ENCODE results near the gene FAM83G. TPM values are rescaled to one million over a fixed set of nuclear protein-coding genes. Genes with fewer than 3 reads are reported as not detected.
"Not testable (repeated sequence)": the region's sequence is repeated elsewhere in the genome, so short reads cannot be mapped to it uniquely, and the experiment has no call there.

The FAM83G gene
- total RNA-seq, 1 donor from 2014 or later: 12.9 TPM

DNA sequence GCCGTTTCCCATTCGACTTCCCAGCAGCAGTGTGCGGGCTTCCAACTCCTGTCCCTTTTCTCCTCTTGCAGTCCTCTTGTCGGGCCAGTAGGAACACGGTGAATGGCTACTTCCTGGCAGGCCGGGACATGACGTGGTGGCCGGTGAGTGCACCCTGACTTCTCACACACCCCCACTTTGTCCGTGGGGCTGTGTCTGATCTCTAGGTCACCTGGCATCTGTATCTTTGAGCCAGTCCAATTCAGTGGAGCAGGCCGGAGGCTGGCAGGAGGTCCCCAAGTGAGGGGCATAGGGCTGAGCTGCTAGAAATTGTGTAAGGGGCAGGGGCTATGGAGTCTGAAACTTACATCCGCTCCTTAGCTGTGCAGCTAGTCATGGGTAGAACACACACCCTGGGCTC lies 46.0 kb downstream of the FAM83G start:
- peaks cover 25% of the 10 kb centered on the region for H3K4me1 ChIP-seq (ENCODE audit: insufficient read depth, low read length)
- no peaks in the 10 kb centered on the region for H4K20me1 ChIP-seq (ENCODE audit: insufficient read depth, low read length)
- no peak overlapping the region for H2AFZ ChIP-seq (ENCODE audit: low read depth, low read length)
- H3K4me3 ChIP-seq (ENCODE audit: insufficient read depth, low read depth, low read length): no peak overlapping the region
- TF ChIP-seq EZH2 (IDR thresholded peaks at IDR 0.05; ENCODE audit: insufficient read depth, low read length) (no peak), CTCF (IDR thresholded peaks at IDR 0.05; ENCODE audit: insufficient read depth, low read depth, low read length) (no peak)
- H3K27me3 Mint-ChIP-seq (ENCODE audit: low read depth, unreplicated experiment): peaks cover 12% of the 10 kb centered on the region
- no peak overlapping the region for H3K27ac ChIP-seq (ENCODE audit: low read depth, low read length)
- no peak overlapping the region for H3K4me3 Mint-ChIP-seq (ENCODE audit: unreplicated experiment)
- H3K9me3 Mint-ChIP-seq (ENCODE audit: unreplicated experiment): no peaks in the 10 kb centered on the region
- no peak overlapping the region for H3K4me2 ChIP-seq (ENCODE audit: low read length)
- peaks cover 10% of the 10 kb centered on the region for H3K4me1 Mint-ChIP-seq (ENCODE audit: low read depth, unreplicated experiment)
- H3K9ac ChIP-seq (ENCODE audit: low read length): no peak overlapping the region
- FAIRE-seq (no peak), DNase-seq (ENCODE audit: low read depth) (no peak)
- no peaks in the 10 kb centered on the region for H3K79me2 ChIP-seq (ENCODE audit: insufficient read depth, low read length)
- no peak overlapping the region for H3K27ac Mint-ChIP-seq (ENCODE audit: unreplicated experiment)
- no peaks in the 10 kb centered on the region for H3K9me3 ChIP-seq (ENCODE audit: insufficient read depth, low read depth, low read length)
- H3K27me3 ChIP-seq (ENCODE audit: insufficient read depth, low read length): no peaks in the 10 kb centered on the region
- no peaks in the 10 kb centered on the region for H3K36me3 Mint-ChIP-seq (ENCODE audit: low read depth, unreplicated experiment)
- no peaks in the 10 kb centered on the region for H3K36me3 ChIP-seq (ENCODE audit: insufficient read depth, low read length)

- TF ChIP-seq EZH2 (IDR thresholded peaks at IDR 0.05; ENCODE audit: insufficient read depth, low read length) (no peak), CTCF (IDR thresholded peaks at IDR 0.05; ENCODE audit: insufficient read depth, low read depth, low read length) (no peak)
- H3K9me3 ChIP-seq (ENCODE audit: insufficient read depth, low read depth, low read length): no peaks in the 10 kb centered on the region
- Mint-ChIP-seq H3K4me1 (ENCODE audit: low read depth, unreplicated experiment) (peaks cover 9% of the 10 kb centered on the region), H3K36me3 (ENCODE audit: low read depth, unreplicated experiment) (no peaks in the 10 kb centered on the region), H3K27me3 (ENCODE audit: low read depth, unreplicated experiment) (peaks cover 15% of the 10 kb centered on the region), H3K27ac (ENCODE audit: unreplicated experiment) (no peak overlapping the region), H3K4me3 (ENCODE audit: unreplicated experiment) (no peak overlapping the region), H3K9me3 (ENCODE audit: unreplicated experiment) (no peaks in the 10 kb centered on the region)
- no peak overlapping the region for H3K9ac ChIP-seq (ENCODE audit: low read length)
- H3K4me1 ChIP-seq (ENCODE audit: insufficient read depth, low read length): peaks cover 18% of the 10 kb centered on the region
- H4K20me1 ChIP-seq (ENCODE audit: insufficient read depth, low read length): no peaks in the 10 kb centered on the region
- H3K79me2 ChIP-seq (ENCODE audit: insufficient read depth, low read length): no peaks in the 10 kb centered on the region
- DNase-seq (ENCODE audit: low read depth) (no peak), FAIRE-seq (no peak)
- no peaks in the 10 kb centered on the region for H3K27me3 ChIP-seq (ENCODE audit: insufficient read depth, low read length)
- H3K4me2 ChIP-seq (ENCODE audit: low read length): no peak overlapping the region
- no peak overlapping the region for H3K27ac ChIP-seq (ENCODE audit: low read depth, low read length)
- H3K4me3 ChIP-seq (ENCODE audit: insufficient read depth, low read depth, low read length): no peak overlapping the region
- H3K36me3 ChIP-seq (ENCODE audit: insufficient read depth, low read length): no peaks in the 10 kb centered on the region
- no peak overlapping the region for H2AFZ ChIP-seq (ENCODE audit: low read depth, low read length)
Observed at GRCh38 chr17:18957831-18958230, 46.7 kb downstream of the FAM83G start.

DNA sequence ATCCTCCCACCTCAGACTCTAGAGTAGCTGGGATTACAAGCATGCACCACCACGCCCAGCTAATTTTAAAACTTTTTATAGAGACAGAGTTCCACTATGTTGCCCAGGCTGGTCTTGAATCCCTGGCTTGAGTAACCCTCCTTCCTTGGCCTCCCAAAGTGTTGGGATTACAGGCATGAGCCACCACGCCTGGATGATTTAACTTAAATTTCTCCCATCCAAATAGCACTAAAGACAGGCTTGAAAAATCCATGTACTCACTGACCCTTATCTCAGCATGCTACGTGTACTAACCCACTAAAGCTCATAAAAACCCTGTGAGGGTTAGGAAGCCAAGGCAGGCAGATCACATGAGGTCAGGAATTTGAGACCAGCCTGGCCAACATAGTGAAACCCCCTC lies 48.0 kb downstream of the FAM83G start:
- TF ChIP-seq EZH2 (IDR thresholded peaks at IDR 0.05; ENCODE audit: insufficient read depth, low read length) (no peak), CTCF (IDR thresholded peaks at IDR 0.05; ENCODE audit: insufficient read depth, low read depth, low read length) (no peak)
- no peak overlapping the region for H3K4me3 ChIP-seq (ENCODE audit: insufficient read depth, low read depth, low read length)
- H3K4me1 Mint-ChIP-seq (ENCODE audit: low read depth, unreplicated experiment): no peaks in the 10 kb centered on the region
- peaks cover 19% of the 10 kb centered on the region for H3K27me3 Mint-ChIP-seq (ENCODE audit: low read depth, unreplicated experiment)
- H3K36me3 Mint-ChIP-seq (ENCODE audit: low read depth, unreplicated experiment): no peaks in the 10 kb centered on the region
- no peaks in the 10 kb centered on the region for H4K20me1 ChIP-seq (ENCODE audit: insufficient read depth, low read length)
- H2AFZ ChIP-seq (ENCODE audit: low read depth, low read length): no peak overlapping the region
- no peak overlapping the region for H3K4me2 ChIP-seq (ENCODE audit: low read length)
- no peak overlapping the region for H3K27ac ChIP-seq (ENCODE audit: low read depth, low read length)
- no peaks in the 10 kb centered on the region for H3K36me3 ChIP-seq (ENCODE audit: insufficient read depth, low read length)
- FAIRE-seq: no peak
- no peak overlapping the region for H3K27ac Mint-ChIP-seq (ENCODE audit: unreplicated experiment)
- H3K9me3 ChIP-seq (ENCODE audit: insufficient read depth, low read depth, low read length): no peaks in the 10 kb centered on the region
- H3K79me2 ChIP-seq (ENCODE audit: insufficient read depth, low read length): no peaks in the 10 kb centered on the region
- H3K4me1 ChIP-seq (ENCODE audit: insufficient read depth, low read length): peaks cover 7% of the 10 kb centered on the region
- no peaks in the 10 kb centered on the region for H3K9me3 Mint-ChIP-seq (ENCODE audit: unreplicated experiment)
- H3K4me3 Mint-ChIP-seq (ENCODE audit: unreplicated experiment): no peak overlapping the region
- no peak overlapping the region for H3K9ac ChIP-seq (ENCODE audit: low read length)
- H3K27me3 ChIP-seq (ENCODE audit: insufficient read depth, low read length): no peaks in the 10 kb centered on the region
- DNase-seq (ENCODE audit: low read depth): no peak

GRCh38 chr17:18956021-18956420 lies 48.5 kb downstream of the FAM83G start:
- H4K20me1 ChIP-seq (ENCODE audit: insufficient read depth, low read length); H3K9ac ChIP-seq (ENCODE audit: low read length); H3K27me3 ChIP-seq (ENCODE audit: insufficient read depth, low read length); H3K4me1 ChIP-seq (ENCODE audit: insufficient read depth, low read length); H3K9me3 ChIP-seq (ENCODE audit: insufficient read depth, low read depth, low read length); H3K4me3 Mint-ChIP-seq (ENCODE audit: unreplicated experiment); H3K79me2 ChIP-seq (ENCODE audit: insufficient read depth, low read length); DNase-seq (ENCODE audit: low read depth); H3K4me3 ChIP-seq (ENCODE audit: insufficient read depth, low read depth, low read length); H3K4me1 Mint-ChIP-seq (ENCODE audit: low read depth, unreplicated experiment); FAIRE-seq; H2AFZ ChIP-seq (ENCODE audit: low read depth, low read length); H3K36me3 ChIP-seq (ENCODE audit: insufficient read depth, low read length); H3K9me3 Mint-ChIP-seq (ENCODE audit: unreplicated experiment); H3K27ac ChIP-seq (ENCODE audit: low read depth, low read length); H3K27ac Mint-ChIP-seq (ENCODE audit: unreplicated experiment); H3K36me3 Mint-ChIP-seq (ENCODE audit: low read depth, unreplicated experiment); H3K4me2 ChIP-seq (ENCODE audit: low read length): not testable (repeated sequence)
- peaks cover 19% of the 10 kb centered on the region for H3K27me3 Mint-ChIP-seq (ENCODE audit: low read depth, unreplicated experiment)

All from astrocyte (in vitro differentiated cells and primary cell).